Colonic mucosa (tissue), 4 donors: Measurements from ENCODE around the gene KCNJ14. TPM values are rescaled to one million over a fixed set of nuclear protein-coding genes. Genes with fewer than 3 reads are reported as not detected.
"Not testable (repeated sequence)": the region's sequence is repeated elsewhere in the genome, so short reads cannot be mapped to it uniquely, and the experiment has no call there.

Experiments
- DNase-seq: peaks from one replicate; pipeline ENCODE4 v3.0.0-alpha.2; 2020
- H3K27ac ChIP-seq: fragments of 200-600 bp; one replicate; pipeline ENCODE4 v1.8.0; 2021
- H3K27me3 ChIP-seq: fragments of 200-600 bp; one replicate; pipeline ENCODE4 v1.8.0; 2021
- H3K36me3 ChIP-seq: fragments of 200-600 bp; one replicate; pipeline ENCODE4 v1.8.0; 2021
- H3K4me1 ChIP-seq: fragments of 200-600 bp; one replicate; pipeline ENCODE4 v1.8.0; 2021; ENCODE audit warnings: mild to moderate bottlenecking
- H3K4me3 ChIP-seq: fragments of 200-600 bp; one replicate; pipeline ENCODE4 v1.8.0; 2021
- H3K9ac ChIP-seq, 2 donors: one replicate each; pipeline ENCODE4 v1.7.0; 2013; ENCODE audit warnings: control low read depth in 2 of 2, low read depth in 2 of 2, low read length in 2 of 2
- H3K9me3 ChIP-seq: fragments of 200-600 bp; one replicate; pipeline ENCODE4 v1.8.0; 2021
- CTCF ChIP-seq: fragments of 200-600 bp; IDR thresholded peaks from one replicate; pipeline ENCODE4 v1.8.0; 2022; ENCODE audit warnings: antibody characterized with exemption, mild to moderate bottlenecking
- intact Hi-C: fragments of 100-400 bp; cut with DNase I; formaldehyde crosslinking; loops from one replicate; pipeline ENCODE4 v1.14.1; 2022
- total RNA-seq, 2 donors: library from RNA; stranded (reverse); fragmentation: NEBNext Ultra II Directional in 1 of 2; extraction: Animal tissue kit (Norgen Biotek cat#: 25700) in 1 of 2; gene quantifications; one replicate each; pipeline ENCODE4 v1.2.1, GENCODE V29; 2021
- donor health status: healthy.
- donor health status: DM: no; HTN: no; CAD: no.
- donor health status: DM: no; HTN: no; CAD: no.

Gene KCNJ14
- total RNA-seq, 2 donors from 2014 or later, result 0.35 to 0.99 TPM

DNA sequence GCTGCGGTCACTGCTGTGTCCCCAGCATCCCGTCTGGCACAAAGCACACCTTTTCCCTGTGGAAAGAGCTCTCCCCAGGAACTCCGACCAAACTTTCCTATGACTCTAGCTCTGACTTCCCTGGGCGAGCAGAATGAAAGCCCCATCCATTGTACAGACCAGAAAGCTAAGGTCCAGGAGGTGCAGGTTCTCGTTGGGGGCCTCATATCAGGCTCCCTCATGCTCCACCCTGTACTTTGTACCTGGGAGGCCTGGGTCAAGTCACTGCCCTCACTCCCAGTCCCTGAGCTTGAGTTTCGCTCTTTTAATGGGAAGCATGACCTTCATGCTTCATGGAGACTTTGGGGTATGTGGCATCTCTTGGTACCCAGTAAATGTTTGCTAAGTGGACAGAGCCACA is 32.2 kb downstream of the KCNJ14 start:
- no peak overlapping the region for H3K27ac ChIP-seq
- H3K4me3 ChIP-seq, result no peak overlapping the region
- no peaks in the 10 kb centered on the region for H3K9me3 ChIP-seq
- intact Hi-C loops, result loop anchor here (5.0 kb wide), 1 partner anchor 100 kb away; no protein-coding TSS in a partner anchor
- H3K36me3 ChIP-seq, result no peaks in the 10 kb centered on the region
- H3K4me1 ChIP-seq, result peaks cover 12% of the 10 kb centered on the region
- no peak for TF ChIP-seq CTCF
- no peak for DNase-seq
- H3K27me3 ChIP-seq, result peaks cover 3% of the 10 kb centered on the region
- H3K9ac ChIP-seq, result peak overlapping the region in 1 of 2 donors; percentile 12

GRCh38 chr19:48487948-48488347 is 32.6 kb downstream of the KCNJ14 start:
- Histone ChIP-seq H3K36me3 (no peaks in the 10 kb centered on the region), H3K4me1 (peaks cover 12% of the 10 kb centered on the region), H3K4me3 (no peak overlapping the region), H3K9me3 (no peaks in the 10 kb centered on the region), H3K27ac (no peak overlapping the region), H3K9ac (peak overlapping the region in 1 of 2 donors; percentile 12), H3K27me3 (peaks cover 3% of the 10 kb centered on the region)
- intact Hi-C loops, result loop anchor here (5.0 kb wide), 1 partner anchor 99 kb away; no protein-coding TSS in a partner anchor
- no peak for TF ChIP-seq CTCF
- peak; percentile 80 for DNase-seq

GRCh38 chr19:48488478-48488877 is 33.1 kb downstream of the KCNJ14 start:
- not testable (repeated sequence) for H3K36me3 ChIP-seq, H3K4me3 ChIP-seq, H3K9me3 ChIP-seq, DNase-seq, H3K27ac ChIP-seq, H3K27me3 ChIP-seq, H3K9ac ChIP-seq
- H3K4me1 ChIP-seq, result peaks cover 12% of the 10 kb centered on the region
- intact Hi-C loops, result loop anchor here (5.0 kb wide), 1 partner anchor 99 kb away; no protein-coding TSS in a partner anchor

GRCh38 chr19:48489608-48490216 is 34.3 kb downstream of the KCNJ14 start:
- H3K4me1 ChIP-seq, result peaks cover 12% of the 10 kb centered on the region
- no peak overlapping the region for H3K27ac ChIP-seq
- no peaks in the 10 kb centered on the region for H3K9me3 ChIP-seq
- H3K27me3 ChIP-seq, result peaks cover 3% of the 10 kb centered on the region
- no peak overlapping the region for H3K9ac ChIP-seq
- peak; percentile 86 for DNase-seq
- intact Hi-C loops, result loop anchor here (5.0 kb wide), 1 partner anchor 98 kb away; no protein-coding TSS in a partner anchor
- H3K36me3 ChIP-seq, result no peaks in the 10 kb centered on the region
- H3K4me3 ChIP-seq, result no peak overlapping the region
- peak; percentile 98 for TF ChIP-seq CTCF

GRCh38 chr19:48490981-48491792 is 35.8 kb downstream of the KCNJ14 start:
- DNase-seq, result peak; percentile 63
- H3K4me3 ChIP-seq, result no peak overlapping the region
- H3K9ac ChIP-seq, result peak overlapping the region in 1 of 2 donors; percentile 43
- intact Hi-C loops, result no loop called here
- peaks cover 3% of the 10 kb centered on the region for H3K27me3 ChIP-seq
- H3K27ac ChIP-seq, result no peak overlapping the region
- no peaks in the 10 kb centered on the region for H3K36me3 ChIP-seq
- peaks cover 12% of the 10 kb centered on the region for H3K4me1 ChIP-seq
- TF ChIP-seq CTCF, result no peak
- no peaks in the 10 kb centered on the region for H3K9me3 ChIP-seq

GRCh38 chr19:48491793-48492123 is 36.4 kb downstream of the KCNJ14 start:
- Histone ChIP-seq H3K36me3 (no peaks in the 10 kb centered on the region), H3K27ac (no peak overlapping the region), H3K9ac (no peak overlapping the region), H3K4me3 (no peak overlapping the region), H3K27me3 (peaks cover 3% of the 10 kb centered on the region), H3K4me1 (peaks cover 12% of the 10 kb centered on the region), H3K9me3 (no peaks in the 10 kb centered on the region)
- intact Hi-C loops, result no loop called here
- DNase-seq, result no peak
- no peak for TF ChIP-seq CTCF
